Measurements from ENCODE around the gene TM6SF1.
"Not testable (repeated sequence)": the region's sequence is repeated elsewhere in the genome, so short reads cannot be mapped to it uniquely, and the experiment has no call there.

The TM6SF1 gene

DNA sequence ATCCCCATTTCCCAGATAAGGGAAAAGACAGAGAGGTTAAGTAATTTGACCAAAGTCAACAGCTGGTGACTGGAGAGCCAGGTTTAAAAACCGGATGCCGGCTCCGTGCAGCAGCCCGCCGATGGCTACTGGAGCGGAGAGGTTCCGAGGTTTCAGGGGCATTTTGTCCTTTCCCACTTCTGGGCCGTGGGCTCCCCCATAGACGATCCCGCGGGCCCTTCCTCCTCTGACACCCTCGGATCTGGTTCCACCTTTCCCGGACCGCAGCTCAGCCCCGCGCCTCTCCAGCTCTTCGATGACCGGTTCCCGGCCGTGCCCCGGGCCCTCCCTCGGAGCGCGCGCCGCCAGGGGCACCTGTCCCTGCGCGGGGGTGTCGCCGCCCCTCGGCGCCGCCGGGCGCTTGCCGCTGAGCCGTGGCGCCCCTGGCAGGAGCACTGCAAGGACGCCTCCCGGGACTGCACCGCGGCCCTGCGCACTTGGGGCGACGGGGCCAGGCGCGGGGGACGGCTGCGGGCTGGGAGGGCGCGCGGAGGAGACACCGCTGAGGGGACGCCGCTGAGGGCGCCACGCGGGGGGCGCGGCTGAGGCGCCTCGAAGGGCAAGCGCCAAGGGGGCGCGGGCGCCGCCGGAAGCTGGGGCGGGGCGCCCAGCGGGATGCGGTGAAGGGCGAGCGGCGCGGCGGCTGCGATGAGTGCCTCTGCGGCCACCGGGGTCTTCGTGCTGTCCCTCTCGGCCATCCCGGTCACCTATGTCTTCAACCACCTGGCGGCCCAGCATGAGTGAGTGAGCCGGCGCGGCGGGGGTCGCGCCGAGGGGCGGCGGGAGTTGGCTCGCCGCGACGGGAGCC is at the start of gene TM6SF1:
TSS of gene TM6SF1 (plus strand) at position 652 of the 847 bp plus-strand sequence. CDS start at position 688, 36 bp downstream.
- peak; percentile 58 for DNase-seq

DNA sequence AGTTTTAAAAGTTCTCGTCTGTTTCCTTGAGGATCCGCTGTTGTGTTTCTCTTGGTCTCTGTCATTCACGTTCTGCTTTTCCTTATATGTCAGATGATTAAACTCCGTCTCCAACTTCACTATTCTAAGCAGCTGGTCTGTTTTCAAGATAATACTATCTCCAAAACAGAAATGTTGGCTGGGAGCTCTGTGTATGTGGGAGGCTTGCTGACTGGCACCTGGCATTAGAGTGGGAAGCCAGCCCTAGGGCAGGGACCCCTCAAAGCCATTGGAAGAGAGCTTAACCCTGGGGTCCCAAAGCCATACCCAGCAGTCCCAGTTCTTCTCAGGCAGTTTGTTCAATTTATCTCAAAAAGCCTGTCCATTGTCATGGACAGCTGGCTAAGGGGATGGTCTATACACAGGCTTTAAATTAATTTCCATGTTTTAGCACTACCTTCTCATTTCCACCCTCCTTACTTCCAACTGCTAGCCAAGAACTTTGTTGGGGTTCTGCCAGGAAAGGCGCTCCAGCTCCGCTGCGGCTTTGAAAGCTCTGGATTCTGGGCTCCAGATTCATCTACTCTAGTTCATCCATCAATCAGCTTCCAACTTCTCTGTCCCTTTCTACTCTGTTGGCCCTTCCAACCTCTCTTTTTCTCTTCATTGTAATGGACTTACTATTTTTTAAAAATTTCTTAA is 49.6 kb upstream of the TM6SF1 start:
- peak; percentile 20 for DNase-seq

DNA sequence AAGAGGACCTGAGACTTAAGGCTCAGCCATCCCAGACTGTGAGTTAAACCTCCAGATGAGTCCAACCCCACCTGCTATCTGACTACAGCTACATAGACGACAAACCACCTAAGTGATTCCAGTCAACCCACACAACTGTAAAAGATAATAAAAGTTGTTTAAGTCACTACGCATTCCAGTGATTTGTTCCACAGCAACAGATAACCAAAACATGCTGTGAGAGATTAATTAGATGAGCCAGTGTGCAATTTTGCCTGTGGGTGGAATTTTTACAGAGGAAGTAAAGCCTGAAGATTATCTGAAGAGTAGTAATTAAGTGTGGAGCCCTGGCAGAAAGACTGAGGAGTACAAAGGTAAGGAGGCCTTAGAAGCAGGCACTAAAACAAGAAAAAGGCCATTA is 45.8 kb upstream of the TM6SF1 start:
- peak; percentile 22 for DNase-seq

GRCh38 chr15:83062768-83063180 is 44.7 kb upstream of the TM6SF1 start:
- peak; percentile 28 for DNase-seq

DNA sequence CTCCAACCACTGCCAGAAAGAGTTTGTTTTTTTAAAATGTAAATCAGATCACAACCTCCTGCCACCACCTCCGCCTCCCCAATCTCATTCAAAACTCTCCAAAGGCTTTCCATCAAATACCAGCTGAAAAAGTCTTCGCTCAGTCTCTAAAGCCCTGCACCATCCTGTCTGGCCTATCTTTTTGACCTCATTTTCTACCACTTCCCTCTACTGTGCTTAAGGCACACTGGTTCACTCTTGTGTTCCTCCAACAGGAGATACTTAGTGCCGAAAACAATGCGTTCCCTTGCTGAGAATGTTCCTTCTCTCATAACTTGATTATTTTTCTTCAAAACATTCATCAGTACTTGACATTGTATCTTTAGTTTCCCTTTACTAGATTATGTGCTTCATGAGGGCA is 43.9 kb upstream of the TM6SF1 start:
- peak; percentile 77 for DNase-seq

- DNase-seq, result peak; percentile 41
These were observed 42.6 kb upstream of the TM6SF1 start for GRCh38 chr15:83064859-83065258.

- DNase-seq, result peak; percentile 17
These were observed 42.0 kb upstream of the TM6SF1 start for GRCh38 chr15:83065431-83065830.

DNA sequence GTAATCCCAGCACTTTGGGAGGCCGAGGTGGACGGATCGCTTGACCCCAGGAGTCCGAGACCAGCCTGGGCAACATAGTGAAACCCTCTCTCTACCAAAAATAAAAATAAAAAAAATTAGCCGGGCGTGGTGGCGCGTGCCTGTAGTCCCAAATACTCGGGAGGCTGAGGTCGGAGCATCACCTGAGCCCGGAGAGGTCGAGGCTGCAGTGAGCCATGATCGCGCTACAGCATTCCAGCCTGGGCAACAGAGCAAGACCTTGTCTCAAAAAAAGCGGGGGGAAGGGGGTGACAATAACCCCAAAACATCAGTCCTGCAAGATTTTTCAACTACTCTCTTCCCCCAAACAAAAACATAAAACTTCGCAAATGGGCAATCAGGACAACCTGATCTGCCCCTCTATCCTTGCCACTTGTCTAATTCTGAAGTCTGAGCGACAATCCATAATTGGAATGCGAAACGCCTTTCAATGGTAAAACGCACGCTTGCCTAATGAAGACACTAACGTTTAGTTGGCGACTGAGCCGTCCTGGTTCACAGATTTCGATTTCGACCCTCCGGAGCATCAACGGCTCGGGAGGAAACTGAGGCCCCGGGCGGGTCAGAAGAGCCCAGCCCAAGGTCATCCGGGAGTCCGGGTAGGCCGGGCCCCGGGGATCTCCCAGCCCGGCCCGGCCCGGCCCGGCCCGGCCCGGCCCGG is 41.3 kb upstream of the TM6SF1 start:
- DNase-seq, result peak; percentile 24

GRCh38 chr15:83066734-83067637 is 40.5 kb upstream of the TM6SF1 start, which contains the start of gene BTBD1:
BTBD1 (minus strand) TSS chr15:83067252; CDS start chr15:83067151, 101 bp downstream.
- peak; percentile 97 for DNase-seq

DNA sequence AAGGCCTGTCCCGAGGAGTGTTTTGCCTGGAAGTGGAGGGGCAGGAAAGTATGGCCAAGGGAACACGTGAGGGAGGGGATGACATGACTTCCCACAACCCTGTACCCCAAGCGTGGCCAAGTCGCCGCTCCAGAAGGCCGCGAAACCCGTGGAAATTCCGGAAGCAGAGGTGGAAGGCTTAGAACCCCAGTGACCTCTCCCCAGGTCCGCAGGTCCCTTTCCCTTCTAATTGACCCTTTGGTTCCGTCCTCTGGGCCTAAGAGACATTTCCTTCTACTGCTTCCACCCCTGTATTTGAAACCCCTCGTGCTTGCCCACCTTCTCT is 39.8 kb upstream of the TM6SF1 start:
- DNase-seq, result no peak

DNA sequence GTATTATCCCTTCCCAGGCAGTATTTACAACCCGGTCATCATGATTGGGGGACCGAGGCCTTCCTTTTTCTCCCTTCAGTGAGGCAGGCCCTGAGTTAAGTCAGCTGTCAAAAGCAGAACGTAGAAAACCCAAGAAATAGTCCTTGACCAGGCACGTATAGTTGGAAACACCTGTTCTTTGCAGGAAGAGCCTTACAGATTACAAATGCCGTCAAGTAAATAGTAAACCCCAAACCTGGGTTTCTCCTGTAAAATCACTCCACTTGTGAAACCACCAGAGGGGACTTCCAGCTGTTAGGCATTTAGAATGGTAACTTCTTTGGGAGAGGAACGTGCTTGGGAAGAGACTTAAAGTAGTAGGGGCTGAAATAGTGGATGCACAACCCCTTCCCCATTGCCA is 39.4 kb upstream of the TM6SF1 start:
- no peak for DNase-seq

DNA sequence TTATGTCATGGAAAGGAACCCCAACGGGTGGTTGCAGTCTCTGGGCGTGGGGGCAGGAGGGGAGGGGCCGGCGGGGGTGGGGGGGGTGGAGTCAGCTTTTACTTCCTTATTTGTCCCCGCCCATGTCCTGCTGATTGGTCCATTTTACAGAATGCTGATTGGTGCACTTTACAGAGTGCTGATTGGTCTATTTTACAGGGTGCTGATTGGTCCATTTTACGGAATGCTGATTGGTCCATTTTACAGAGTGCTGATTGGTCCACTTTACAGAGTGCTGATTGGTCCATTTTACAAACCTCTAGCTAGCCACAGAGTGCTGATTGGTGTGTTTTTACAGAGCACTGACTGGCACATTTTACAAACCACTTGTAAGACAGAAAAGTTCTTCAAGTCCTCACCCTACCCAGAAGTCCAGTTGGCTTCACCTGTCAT is 38.2 kb upstream of the TM6SF1 start:
- DNase-seq, result peak; percentile 67

DNA sequence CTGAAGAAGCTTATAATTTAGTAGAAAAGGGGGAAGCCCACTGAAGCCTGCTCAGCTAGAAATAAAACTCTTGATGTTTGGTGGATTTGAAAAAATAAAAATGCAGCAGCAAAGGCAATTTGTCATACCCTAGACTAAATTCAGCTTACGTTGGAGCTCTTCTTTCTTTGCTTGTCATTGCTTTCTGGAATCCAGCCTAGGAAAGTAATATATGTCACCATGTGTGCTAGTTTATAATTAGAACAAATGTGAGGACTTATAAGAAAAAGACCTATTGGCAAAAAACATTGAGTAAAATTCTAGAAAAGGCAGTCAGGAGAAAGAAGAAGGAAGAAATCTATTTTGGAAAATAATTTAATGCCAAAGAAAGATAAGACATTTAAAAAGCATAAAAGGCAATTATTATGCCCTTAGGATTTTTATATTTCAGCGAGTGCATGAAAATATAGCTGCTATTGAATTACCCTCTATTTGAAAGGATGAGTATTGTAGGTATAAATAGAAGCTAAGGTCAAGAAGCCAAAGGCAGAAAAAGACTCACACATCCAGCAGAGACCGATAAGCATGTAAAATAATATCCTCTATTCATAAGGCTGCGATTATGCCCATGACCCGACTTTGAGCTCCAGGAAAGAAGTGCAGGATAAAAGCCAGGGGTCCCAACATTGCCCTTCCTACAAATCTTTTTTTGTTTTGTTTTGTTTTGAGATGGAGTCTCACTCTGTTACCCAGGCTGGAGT is 29.8 kb upstream of the TM6SF1 start:
- DNase-seq, result no peak

DNA sequence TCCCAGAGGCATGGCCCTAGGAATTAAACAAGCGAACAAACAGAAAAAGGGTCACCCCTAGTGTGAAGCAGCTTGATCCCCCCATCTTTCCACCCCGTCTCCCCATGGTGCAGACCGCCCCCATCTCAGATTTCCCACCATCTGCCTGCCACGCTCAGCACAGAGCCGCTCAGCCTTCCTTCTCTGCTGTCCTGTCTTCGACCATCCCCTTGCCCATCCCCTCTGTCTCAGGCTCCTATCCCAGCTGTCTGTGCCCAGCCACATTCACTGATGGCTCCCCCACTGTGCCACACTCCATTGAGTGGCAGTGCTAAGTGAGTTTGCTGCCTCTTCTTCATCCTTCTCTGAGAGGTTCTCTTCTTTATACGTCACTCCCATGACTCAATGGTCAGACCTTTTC is 28.7 kb upstream of the TM6SF1 start:
- no peak for DNase-seq

DNA sequence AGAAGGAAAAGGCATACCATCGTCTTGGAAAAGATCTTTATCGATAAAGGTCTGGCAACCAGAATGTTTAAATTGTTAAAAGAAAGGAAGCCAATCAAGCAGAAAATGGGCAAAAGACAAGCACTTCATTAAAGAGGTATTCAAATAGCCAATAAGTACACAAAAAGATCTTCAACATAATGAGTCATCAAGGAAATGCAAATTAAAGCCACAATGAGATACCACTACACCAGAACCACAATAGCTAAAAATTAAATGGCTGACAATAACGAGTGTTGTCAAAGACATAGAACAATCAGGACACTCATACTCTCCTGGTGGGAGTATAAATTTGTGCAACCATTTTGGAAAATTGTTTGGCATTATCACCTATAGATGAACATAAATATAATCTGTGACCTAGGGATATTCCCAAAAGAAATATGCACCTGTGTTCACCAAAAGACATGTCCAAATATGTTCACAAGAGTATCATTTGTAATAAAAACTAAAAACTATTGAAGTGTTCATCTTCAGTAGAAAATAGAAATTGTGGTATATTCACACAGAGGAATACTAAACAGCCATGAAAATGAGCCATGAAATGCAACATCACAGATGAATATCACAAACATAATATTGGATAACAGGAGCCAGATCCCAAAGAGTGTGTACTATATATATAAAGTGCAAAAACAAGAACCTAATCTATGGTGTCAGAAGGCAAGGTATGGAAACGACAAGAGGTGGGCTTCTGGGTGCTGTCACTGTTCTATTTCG is 26.0 kb upstream of the TM6SF1 start:
- peak; percentile 54 for DNase-seq

- DNase-seq, result peak; percentile 53
These were observed 24.6 kb upstream of the TM6SF1 start for GRCh38 chr15:83082730-83083386.

- not testable (repeated sequence) for DNase-seq
These were observed 22.0 kb upstream of the TM6SF1 start for GRCh38 chr15:83085461-83085860.

DNA sequence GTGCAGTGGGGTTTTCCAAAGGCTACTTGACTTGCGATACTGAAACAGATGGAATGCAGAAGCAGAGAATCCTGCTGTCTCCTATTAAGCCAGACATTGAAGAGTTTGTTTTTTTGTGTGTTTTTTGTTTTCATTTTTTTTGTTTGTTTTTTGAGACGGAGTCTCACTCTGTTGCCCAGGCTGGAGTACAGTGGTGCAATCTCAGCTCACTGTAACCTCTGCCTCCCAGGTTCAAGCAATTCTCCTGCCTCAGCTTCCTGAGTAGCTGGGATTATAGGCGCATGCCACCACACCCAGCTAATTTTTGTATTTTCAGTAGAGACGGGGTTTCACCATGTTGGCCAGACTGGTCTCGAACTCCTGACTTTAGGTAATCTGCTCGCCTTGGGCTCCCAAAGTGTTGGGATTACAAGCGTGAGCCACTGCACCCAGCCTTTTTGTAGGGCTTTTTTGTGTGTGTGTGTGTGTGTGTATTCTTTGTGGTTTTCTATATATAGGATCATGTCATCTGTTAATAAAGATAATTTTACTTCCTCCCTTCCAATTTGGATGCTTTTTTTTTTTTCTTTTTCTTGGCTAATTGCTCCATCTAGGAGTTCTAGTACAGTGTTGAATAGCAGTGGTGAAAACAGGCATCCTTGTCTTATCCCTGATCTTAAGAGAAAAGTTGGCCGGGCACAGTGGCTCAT is 21.4 kb upstream of the TM6SF1 start:
- peak; percentile 76 for DNase-seq

GRCh38 chr15:83087576-83087975 is 19.9 kb upstream of the TM6SF1 start:
- no peak for DNase-seq

DNA sequence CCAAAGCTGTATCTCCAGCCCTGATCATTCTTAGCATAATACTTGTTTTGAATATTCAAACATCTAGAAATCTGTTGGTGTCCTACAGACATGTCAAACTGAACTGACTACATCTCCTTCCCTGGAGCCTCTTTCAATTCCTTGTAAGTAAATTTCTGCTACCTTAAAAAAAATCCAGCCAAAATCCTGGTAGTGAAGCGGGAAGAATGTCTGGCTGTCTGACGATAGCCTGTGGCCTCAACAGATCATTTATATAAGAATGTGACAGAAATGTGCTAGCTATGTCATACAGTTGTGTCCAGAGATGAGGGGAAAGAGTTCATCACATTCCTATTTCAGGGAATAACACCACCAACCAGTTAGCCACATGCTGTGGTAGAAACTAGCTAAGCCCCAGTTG is 18.6 kb upstream of the TM6SF1 start:
- DNase-seq, result no peak

Measured in hematopoietic multipotent progenitor cell treated with erythropoietin and hydrocortisone succinate and interleukin-3 and kit ligand, for 4 days (in vitro differentiated cells).